Fibroblast of lung (primary cell): Measurements from ENCODE around the gene CHRND.

Source experiments
- CTCF ChIP-seq, 2 donors: IDR thresholded peaks in 1 of 2; conservative IDR thresholded peaks in 1 of 2; 1 replicate in 1 of 2; 2 replicates in 1 of 2; pipeline ENCODE4 v1.5.1; 2011 to 2012; ENCODE audit warnings: low read length in 2 of 2, control low read depth in 1 of 2, inconsistent platforms in 1 of 2, low read depth in 1 of 2, mild to moderate bottlenecking in 1 of 2
- EZH2 ChIP-seq: IDR thresholded peaks from 2 replicates; pipeline ENCODE4 v1.5.1; 2012; ENCODE audit warnings: low read length, control low read depth, mild to moderate bottlenecking; ENCODE audit errors: missing control alignments

- TF ChIP-seq CTCF (conservative IDR thresholded peaks at IDR 0.05 in 1 of 2, IDR thresholded peaks at IDR 0.05 in 1 of 2; ENCODE audit: low read depth in 1 of 2, low read length in 2 of 2), result no peak
- no peak for TF ChIP-seq EZH2
Measured at GRCh38 chr2:232505856-232506255, 20.1 kb upstream of the CHRND start.
